GM12878 (cell line): ENCODE data around the gene PEX16. TPM values are rescaled to one million over a fixed set of nuclear protein-coding genes. Genes with fewer than 3 reads are reported as not detected.

Experiments
- ATAC-seq: fragments of 200-7000 bp; cut with Tn5 transposase; 3 replicates; pipeline ENCODE4 v1.9.1; 2020; ENCODE audit warnings: mild to moderate bottlenecking, moderate library complexity
- BruUV-seq: library from RNA; stranded (reverse); fragments of 400-500 nt; replicated peaks from 2 replicates; lab custom pipeline; 2021; lab: Mats Ljungman, UMichigan
- CTCF ChIA-PET: fragments of 300-600 bp; sonication (Branson Sonifier 250); formaldehyde crosslinking; extraction: SDS; loops from one replicate; lab custom pipeline; 2021; ENCODE audit warnings: inconsistent platforms; lab: Yijun Ruan, JAX
- POLR2A ChIA-PET: fragments of 350-600 bp; formaldehyde crosslinking; extraction: SDS; loops from one replicate; lab custom pipeline; 2021; ENCODE audit warnings: inconsistent platforms; lab: Charles Lee
- RAD21 ChIA-PET: fragments of 300-600 bp; sonication (Branson Sonifier 250); formaldehyde crosslinking; loops from one replicate; lab custom pipeline; 2023; ENCODE audit warnings: antibody characterized with exemption; ENCODE audit not compliant: unreplicated experiment; lab: Charles Lee
- SMC1A ChIA-PET: fragments of 300-600 bp; sonication (Branson Sonifier 250); formaldehyde crosslinking; loops from one replicate; lab custom pipeline; 2023; ENCODE audit not compliant: unreplicated experiment, uncharacterized antibody; lab: Charles Lee
- DNase-seq: peaks from one replicate; pipeline ENCODE4 v3.0.0-alpha.2; 2011; ENCODE audit warnings: low read depth, low spot score
- FAIRE-seq: peaks from 3 replicates; lab custom pipeline; 2011; peaks lifted over from hg19 to GRCh38; lab: Jason Lieb, UNC
- H2AFZ ChIP-seq: 2 replicates; pipeline ENCODE4 v1.6.0; 2011; ENCODE audit warnings: low read depth, low read length, control low read depth; ENCODE audit not compliant: control insufficient read depth
- H3K27ac ChIP-seq: 2 replicates; pipeline ENCODE4 v1.5.1; 2011; ENCODE audit warnings: control low read depth; ENCODE audit not compliant: control insufficient read depth, insufficient read depth
- H3K27me3 ChIP-seq, 2 experiments: replicated peaks in 1 of 2; 2 replicates each; pipeline versions ENCODE4 v1.6.0 to v1.6.1; 2011; ENCODE audit warnings: low read length in 1 of 2; ENCODE audit not compliant: control insufficient read depth in 2 of 2, insufficient read depth in 2 of 2
- H3K36me3 ChIP-seq, 2 experiments: 2 replicates each; pipeline ENCODE4 v1.5.1; 2011; ENCODE audit warnings: low read length in 1 of 2; ENCODE audit not compliant: control insufficient read depth in 2 of 2, insufficient read depth in 2 of 2
- H3K4me1 ChIP-seq: 2 replicates; pipeline ENCODE4 v1.6.1; 2011; ENCODE audit warnings: mild to moderate bottlenecking, low read length, moderate library complexity, mixed read lengths; ENCODE audit not compliant: control insufficient read depth, insufficient read depth
- H3K4me2 ChIP-seq: 2 replicates; pipeline ENCODE4 v1.6.0; 2011; ENCODE audit warnings: control low read depth; ENCODE audit not compliant: control insufficient read depth, insufficient read depth
- H3K4me3 ChIP-seq: fragments of 200-600 bp; sonication (generic); 2 replicates; pipeline ENCODE4 v1.5.1; 2016
- H3K79me2 ChIP-seq: 2 replicates; pipeline ENCODE4 v1.6.0; 2011; ENCODE audit warnings: low read length; ENCODE audit not compliant: control insufficient read depth, insufficient read depth
- H3K9ac ChIP-seq: 2 replicates; pipeline ENCODE4 v1.8.0; 2011; ENCODE audit warnings: low read length, control low read depth, mixed read lengths; ENCODE audit not compliant: control insufficient read depth, insufficient read depth
- H3K9me3 ChIP-seq: replicated peaks from 3 replicates; pipeline ENCODE4 v1.5.1; 2011; ENCODE audit warnings: mild to moderate bottlenecking, low read length; ENCODE audit not compliant: control insufficient read depth, insufficient read depth
- H4K20me1 ChIP-seq: 2 replicates; pipeline ENCODE4 v1.6.0; 2011; ENCODE audit not compliant: control insufficient read depth, insufficient read depth
- E4F1 ChIP-seq: fragments of 450-650 bp; IDR thresholded peaks from 2 replicates; pipeline ENCODE4 v1.6.1; 2018; ENCODE audit warnings: borderline replicate concordance, mild to moderate bottlenecking; ENCODE audit not compliant: partially characterized antibody
- MYC ChIP-seq: IDR thresholded peaks from 2 replicates; pipeline ENCODE4 v1.6.1; 2011; ENCODE audit warnings: mild to moderate bottlenecking, low read length, moderate library complexity, inconsistent platforms; ENCODE audit not compliant: insufficient read depth, insufficient replicate concordance, insufficient read length, severe bottlenecking
- NR2F1 ChIP-seq: fragments of 450-650 bp; conservative IDR thresholded peaks from 2 replicates; pipeline ENCODE4 v1.6.1; 2017; ENCODE audit warnings: mild to moderate bottlenecking
- SRF ChIP-seq, 2 experiments: IDR thresholded peaks; 2 replicates each; pipeline ENCODE4 v1.6.1; 2011; ENCODE audit warnings: low read depth in 2 of 2, low read length in 2 of 2, mild to moderate bottlenecking in 1 of 2, moderate library complexity in 1 of 2
- STAT1 ChIP-seq: fragments of 450-650 bp; conservative IDR thresholded peaks from 2 replicates; pipeline ENCODE4 v1.6.1; 2014; ENCODE audit warnings: antibody characterized with exemption, mild to moderate bottlenecking
- TCF12 ChIP-seq: IDR thresholded peaks from 2 replicates; pipeline ENCODE4 v1.6.1; 2011; ENCODE audit warnings: low read depth, mild to moderate bottlenecking, low read length
- WGBS: methylation state at CpG from one replicate; pipeline ENCODE4 v1.1.6; 2016; ENCODE audit warnings: low lambda C conversion rate; ENCODE audit not compliant: insufficient replicate concordance, insufficient coverage; ENCODE audit errors: missing lambda C conversion rate; 5-methylcytosine and 5-hydroxymethylcytosine counted together
- in situ Hi-C: fragments of 300-500 bp; cut with MboI; formaldehyde crosslinking; loops from 9 replicates; pipeline ENCODE4 v1.14.3; 2018; ENCODE audit warnings: mixed read lengths
- intact Hi-C: fragments of 100-400 bp; cut with micrococcal nuclease; formaldehyde crosslinking; loops from one replicate; pipeline ENCODE4 v1.14.2; 2022; ENCODE audit not compliant: unreplicated experiment
- polyA plus RNA-seq, 11 experiments: library from polyadenylated mRNA; depleted of rRNA in 4 of 11; unstranded in 6 of 11; stranded (reverse) in 5 of 11; fragments of >200 nt; fragmentation: Nextera tagmentation in 4 of 11; fragmentation: Illumina TruSeq in 1 of 11; extraction: Ambion mirVana in 4 of 11; extraction: Trizol in 1 of 11; gene quantifications; 1 replicate in 1 of 11; 2 replicates in 10 of 11; pipeline versions ENCODE4 v1.2.1 to v1.2.3, GENCODE V29; 2011 to 2016; ENCODE audit warnings: inconsistent platforms in 2 of 11, missing spikeins in 2 of 11, low read depth in 1 of 11
- total RNA-seq, 4 experiments: library from RNA; depleted of rRNA in 3 of 4; stranded (reverse); fragments of >200 nt in 3 of 4; fragmentation: Illumina TruSeq in 1 of 4; extraction: Trizol in 1 of 4; gene quantifications; 2 replicates each; pipeline versions ENCODE4 v1.2.1 to v1.2.3, GENCODE V29; 2013 to 2021

PEX16 gene
- total and polyA plus RNA-seq, 10 of the 15 experiments (the other 5 are each of a cell fraction or from before 2014, with no cell fraction given), result 1.4 to 53.5 (median 27.6) TPM

GRCh38 chr11:45960387-45961095, 42.9 kb upstream of the PEX16 start:
- ChIA-PET CTCF (interaction anchor here (1.0 to 2.5 kb wide), 3 partner anchors 10 to 46 kb away, joined by 3 to 7 read pairs (median 3); no protein-coding TSS in a partner anchor), SMC1A (interaction anchor here (1.9 kb wide), 1 partner anchor 46 kb away, joined by 4 read pairs; no protein-coding TSS in a partner anchor), RAD21 (no interaction called here), POLR2A (no interaction called here)
- no peak overlapping the region for H3K4me2 ChIP-seq
- intact Hi-C loops, result loop anchor here (10.0 kb wide), 2 partner anchors 274 to 344 kb away; no protein-coding TSS in a partner anchor
- H3K9me3 ChIP-seq, result no peaks in the 10 kb centered on the region
- no peaks in the 10 kb centered on the region for H3K79me2 ChIP-seq
- ATAC-seq, result no peak
- DNase-seq, result no peak
- WGBS, result 89% methylated on average over 4 of the region's 4 CpGs
- H3K27ac ChIP-seq, result no peak overlapping the region
- in situ Hi-C loops, result no loop called here
- FAIRE-seq, result no peak
- peaks cover 4 to 5% of the 10 kb centered on the region in 2 experiments; a peak in 3 of 4 replicates for H3K36me3 ChIP-seq
- H3K9ac ChIP-seq, result no peak overlapping the region
- TF ChIP-seq TCF12 (no peak), SRF (IDR thresholded peaks at IDR 0.05; ENCODE audit: low read depth in 2 of 2, low read length in 2 of 2) (no peak), STAT1 (no peak), NR2F1 (no peak)
- H4K20me1 ChIP-seq, result no peaks in the 10 kb centered on the region
- no peaks in the 10 kb centered on the region for H3K4me1 ChIP-seq
- BruUV-seq, result no TSS peak
- H3K4me3 ChIP-seq, result no peak overlapping the region
- H2AFZ ChIP-seq, result no peak overlapping the region
- H3K27me3 ChIP-seq, result no peaks in the 10 kb centered on the region

- Histone ChIP-seq H3K27ac (no peak overlapping the region), H3K9me3 (no peaks in the 10 kb centered on the region), H4K20me1 (no peaks in the 10 kb centered on the region), H3K4me2 (no peak overlapping the region), H2AFZ (no peak overlapping the region), H3K9ac (no peak overlapping the region), H3K36me3 (peaks cover 2% of the 10 kb centered on the region in 2 experiments; a peak in 2 of 4 replicates), H3K27me3 (no peaks in the 10 kb centered on the region), H3K4me1 (no peaks in the 10 kb centered on the region), H3K79me2 (no peaks in the 10 kb centered on the region), H3K4me3 (no peak overlapping the region)
- ChIA-PET CTCF (interaction anchor here (1.0 to 2.5 kb wide), 3 partner anchors 17 to 188 kb away, joined by 3 to 7 read pairs (median 3); no protein-coding TSS in a partner anchor), SMC1A (interaction anchor here (1.4 kb wide), 1 partner anchor 10 kb away, joined by 5 read pairs; no protein-coding TSS in a partner anchor), RAD21 (no interaction called here), POLR2A (no interaction called here)
- FAIRE-seq, result no peak
- no peak for TF ChIP-seq TCF12
- no peak for TF ChIP-seq E4F1
- no peak for TF ChIP-seq MYC
- in situ Hi-C loops, result no loop called here
- WGBS, result 95% methylated on average over 1 of the region's 1 CpG
- intact Hi-C loops, result loop anchor here (10.0 kb wide), 2 partner anchors 275 to 345 kb away; no protein-coding TSS in a partner anchor
- no peak for ATAC-seq
- no TSS peak for BruUV-seq
- no peak for DNase-seq
These were observed 42.2 kb upstream of the PEX16 start for GRCh38 chr11:45959851-45960250.
